ENCODE measurements around the gene MSMP. TPM values are rescaled to one million over a fixed set of nuclear protein-coding genes. Genes with fewer than 3 reads are reported as not detected.

MSMP gene
- total and polyA plus RNA-seq, 2 experiments from 2014 or later = 0.81 TPM; not detected in 1

DNA sequence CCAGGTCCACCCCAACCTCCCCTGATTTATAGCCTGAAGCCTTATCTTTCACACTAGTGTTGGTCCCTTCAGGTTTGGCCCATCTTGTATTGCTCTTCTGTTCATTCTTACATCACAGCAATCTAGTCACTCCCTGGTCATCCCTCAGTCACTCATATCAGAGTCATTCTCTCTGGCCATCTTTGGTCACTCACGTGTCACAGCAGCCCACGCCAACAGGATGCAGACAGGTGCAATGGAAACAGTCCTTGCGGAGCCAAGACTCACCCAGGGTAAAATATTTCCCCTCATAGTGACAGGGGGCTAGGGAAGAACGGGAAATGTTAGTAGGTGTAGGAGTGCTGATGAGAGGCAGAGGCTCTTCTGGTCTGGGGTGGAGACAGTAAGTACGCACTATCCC is 610 bp downstream of the MSMP start:
- Histone ChIP-seq H4K20me1 (replicated peaks; ENCODE audit: insufficient read depth) (peaks cover under 1% of the 10 kb centered on the region; the same call in 1 of the 2 replicates), H3K9me2 (ENCODE audit: insufficient read depth) (no peaks in the 10 kb centered on the region), H3K27me3 (ENCODE audit: insufficient read depth) (no peaks in the 10 kb centered on the region), H3F3A (replicated peaks; ENCODE audit: low read depth) (peaks cover 29% of the 10 kb centered on the region), H3K27ac (ENCODE audit: low read depth) (no peak overlapping the region), H3K4me1 (ENCODE audit: insufficient read depth) (peaks cover 19% of the 10 kb centered on the region), H3K36me3 (ENCODE audit: insufficient read depth) (peaks cover 4% of the 10 kb centered on the region), H2AFZ (no peak overlapping the region), H3K4me2 (no peak overlapping the region), H3K4me3 (no peak overlapping the region), H3K79me2 (replicated peaks; ENCODE audit: insufficient read depth) (peaks cover 11% of the 10 kb centered on the region)
- H3K27me3 Mint-ChIP-seq (ENCODE audit: insufficient read depth, low read depth, poor library complexity) = peaks cover 10% of the 10 kb centered on the region
- DNase-seq (ENCODE audit: low spot score) (no peak), ATAC-seq (no peak)
- H3K4me1 Mint-ChIP-seq = peaks cover 14% of the 10 kb centered on the region
- H3K36me3 Mint-ChIP-seq (ENCODE audit: low read depth) = peaks cover 38% of the 10 kb centered on the region
- H3K9me3 Mint-ChIP-seq = no peaks in the 10 kb centered on the region; the same call in 1 of the 3 replicates
- TF ChIP-seq, protein P1, sequence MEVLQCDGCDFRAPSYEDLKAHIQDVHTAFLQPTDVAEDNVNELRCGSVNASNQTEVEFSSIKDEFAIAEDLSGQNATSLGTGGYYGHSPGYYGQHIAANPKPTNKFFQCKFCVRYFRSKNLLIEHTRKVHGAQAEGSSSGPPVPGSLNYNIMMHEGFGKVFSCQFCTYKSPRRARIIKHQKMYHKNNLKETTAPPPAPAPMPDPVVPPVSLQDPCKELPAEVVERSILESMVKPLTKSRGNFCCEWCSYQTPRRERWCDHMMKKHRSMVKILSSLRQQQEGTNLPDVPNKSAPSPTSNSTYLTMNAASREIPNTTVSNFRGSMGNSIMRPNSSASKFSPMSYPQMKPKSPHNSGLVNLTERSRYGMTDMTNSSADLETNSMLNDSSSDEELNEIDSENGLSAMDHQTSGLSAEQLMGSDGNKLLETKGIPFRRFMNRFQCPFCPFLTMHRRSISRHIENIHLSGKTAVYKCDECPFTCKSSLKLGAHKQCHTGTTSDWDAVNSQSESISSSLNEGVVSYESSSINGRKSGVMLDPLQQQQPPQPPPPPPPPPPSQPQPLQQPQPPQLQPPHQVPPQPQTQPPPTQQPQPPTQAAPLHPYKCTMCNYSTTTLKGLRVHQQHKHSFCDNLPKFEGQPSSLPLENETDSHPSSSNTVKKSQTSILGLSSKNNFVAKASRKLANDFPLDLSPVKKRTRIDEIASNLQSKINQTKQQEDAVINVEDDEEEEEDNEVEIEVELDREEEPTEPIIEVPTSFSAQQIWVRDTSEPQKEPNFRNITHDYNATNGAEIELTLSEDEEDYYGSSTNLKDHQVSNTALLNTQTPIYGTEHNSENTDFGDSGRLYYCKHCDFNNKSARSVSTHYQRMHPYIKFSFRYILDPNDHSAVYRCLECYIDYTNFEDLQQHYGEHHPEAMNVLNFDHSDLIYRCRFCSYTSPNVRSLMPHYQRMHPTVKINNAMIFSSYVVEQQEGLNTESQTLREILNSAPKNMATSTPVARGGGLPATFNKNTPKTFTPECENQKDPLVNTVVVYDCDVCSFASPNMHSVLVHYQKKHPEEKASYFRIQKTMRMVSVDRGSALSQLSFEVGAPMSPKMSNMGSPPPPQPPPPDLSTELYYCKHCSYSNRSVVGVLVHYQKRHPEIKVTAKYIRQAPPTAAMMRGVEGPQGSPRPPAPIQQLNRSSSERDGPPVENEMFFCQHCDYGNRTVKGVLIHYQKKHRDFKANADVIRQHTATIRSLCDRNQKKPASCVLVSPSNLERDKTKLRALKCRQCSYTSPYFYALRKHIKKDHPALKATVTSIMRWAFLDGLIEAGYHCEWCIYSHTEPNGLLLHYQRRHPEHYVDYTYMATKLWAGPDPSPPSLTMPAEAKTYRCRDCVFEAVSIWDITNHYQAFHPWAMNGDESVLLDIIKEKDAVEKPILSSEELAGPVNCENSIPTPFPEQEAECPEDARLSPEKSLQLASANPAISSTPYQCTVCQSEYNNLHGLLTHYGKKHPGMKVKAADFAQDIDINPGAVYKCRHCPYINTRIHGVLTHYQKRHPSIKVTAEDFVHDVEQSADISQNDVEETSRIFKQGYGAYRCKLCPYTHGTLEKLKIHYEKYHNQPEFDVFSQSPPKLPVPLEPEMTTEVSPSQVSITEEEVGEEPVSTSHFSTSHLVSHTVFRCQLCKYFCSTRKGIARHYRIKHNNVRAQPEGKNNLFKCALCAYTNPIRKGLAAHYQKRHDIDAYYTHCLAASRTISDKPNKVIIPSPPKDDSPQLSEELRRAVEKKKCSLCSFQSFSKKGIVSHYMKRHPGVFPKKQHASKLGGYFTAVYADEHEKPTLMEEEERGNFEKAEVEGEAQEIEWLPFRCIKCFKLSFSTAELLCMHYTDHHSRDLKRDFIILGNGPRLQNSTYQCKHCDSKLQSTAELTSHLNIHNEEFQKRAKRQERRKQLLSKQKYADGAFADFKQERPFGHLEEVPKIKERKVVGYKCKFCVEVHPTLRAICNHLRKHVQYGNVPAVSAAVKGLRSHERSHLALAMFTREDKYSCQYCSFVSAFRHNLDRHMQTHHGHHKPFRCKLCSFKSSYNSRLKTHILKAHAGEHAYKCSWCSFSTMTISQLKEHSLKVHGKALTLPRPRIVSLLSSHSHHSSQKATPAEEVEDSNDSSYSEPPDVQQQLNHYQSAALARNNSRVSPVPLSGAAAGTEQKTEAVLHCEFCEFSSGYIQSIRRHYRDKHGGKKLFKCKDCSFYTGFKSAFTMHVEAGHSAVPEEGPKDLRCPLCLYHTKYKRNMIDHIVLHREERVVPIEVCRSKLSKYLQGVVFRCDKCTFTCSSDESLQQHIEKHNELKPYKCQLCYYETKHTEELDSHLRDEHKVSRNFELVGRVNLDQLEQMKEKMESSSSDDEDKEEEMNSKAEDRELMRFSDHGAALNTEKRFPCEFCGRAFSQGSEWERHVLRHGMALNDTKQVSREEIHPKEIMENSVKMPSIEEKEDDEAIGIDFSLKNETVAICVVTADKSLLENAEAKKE (CRISPR knock-in tag; IDR thresholded peaks at IDR 0.05) = no peak
- no peak for TF ChIP-seq EZH2 (IDR thresholded peaks at IDR 0.05; ENCODE audit: low read depth, unreplicated experiment)
- TF ChIP-seq ZNF114 (CRISPR knock-in tag; IDR thresholded peaks at IDR 0.05) = no peak
- TF ChIP-seq, protein P2, sequence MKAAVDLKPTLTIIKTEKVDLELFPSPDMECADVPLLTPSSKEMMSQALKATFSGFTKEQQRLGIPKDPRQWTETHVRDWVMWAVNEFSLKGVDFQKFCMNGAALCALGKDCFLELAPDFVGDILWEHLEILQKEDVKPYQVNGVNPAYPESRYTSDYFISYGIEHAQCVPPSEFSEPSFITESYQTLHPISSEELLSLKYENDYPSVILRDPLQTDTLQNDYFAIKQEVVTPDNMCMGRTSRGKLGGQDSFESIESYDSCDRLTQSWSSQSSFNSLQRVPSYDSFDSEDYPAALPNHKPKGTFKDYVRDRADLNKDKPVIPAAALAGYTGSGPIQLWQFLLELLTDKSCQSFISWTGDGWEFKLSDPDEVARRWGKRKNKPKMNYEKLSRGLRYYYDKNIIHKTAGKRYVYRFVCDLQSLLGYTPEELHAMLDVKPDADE (IDR thresholded peaks at IDR 0.05) = no peak
- no peak for TF ChIP-seq NANOG (IDR thresholded peaks at IDR 0.05; ENCODE audit: borderline replicate concordance)
- no peak for TF ChIP-seq ZNF331 (CRISPR knock-in tag; IDR thresholded peaks at IDR 0.05; ENCODE audit: low read depth)
- TF ChIP-seq STAT1 (IDR thresholded peaks at IDR 0.05; ENCODE audit: unreplicated experiment) = no peak
- no peak for TF ChIP-seq JUNB (IDR thresholded peaks at IDR 0.05; ENCODE audit: unreplicated experiment)
- no peak for TF ChIP-seq POLR2AphosphoS5 (IDR thresholded peaks at IDR 0.05; ENCODE audit: low read depth)
- TF ChIP-seq EZH2phosphoT487 (IDR thresholded peaks at IDR 0.05; ENCODE audit: unreplicated experiment) = no peak
- TF ChIP-seq, protein P3, sequence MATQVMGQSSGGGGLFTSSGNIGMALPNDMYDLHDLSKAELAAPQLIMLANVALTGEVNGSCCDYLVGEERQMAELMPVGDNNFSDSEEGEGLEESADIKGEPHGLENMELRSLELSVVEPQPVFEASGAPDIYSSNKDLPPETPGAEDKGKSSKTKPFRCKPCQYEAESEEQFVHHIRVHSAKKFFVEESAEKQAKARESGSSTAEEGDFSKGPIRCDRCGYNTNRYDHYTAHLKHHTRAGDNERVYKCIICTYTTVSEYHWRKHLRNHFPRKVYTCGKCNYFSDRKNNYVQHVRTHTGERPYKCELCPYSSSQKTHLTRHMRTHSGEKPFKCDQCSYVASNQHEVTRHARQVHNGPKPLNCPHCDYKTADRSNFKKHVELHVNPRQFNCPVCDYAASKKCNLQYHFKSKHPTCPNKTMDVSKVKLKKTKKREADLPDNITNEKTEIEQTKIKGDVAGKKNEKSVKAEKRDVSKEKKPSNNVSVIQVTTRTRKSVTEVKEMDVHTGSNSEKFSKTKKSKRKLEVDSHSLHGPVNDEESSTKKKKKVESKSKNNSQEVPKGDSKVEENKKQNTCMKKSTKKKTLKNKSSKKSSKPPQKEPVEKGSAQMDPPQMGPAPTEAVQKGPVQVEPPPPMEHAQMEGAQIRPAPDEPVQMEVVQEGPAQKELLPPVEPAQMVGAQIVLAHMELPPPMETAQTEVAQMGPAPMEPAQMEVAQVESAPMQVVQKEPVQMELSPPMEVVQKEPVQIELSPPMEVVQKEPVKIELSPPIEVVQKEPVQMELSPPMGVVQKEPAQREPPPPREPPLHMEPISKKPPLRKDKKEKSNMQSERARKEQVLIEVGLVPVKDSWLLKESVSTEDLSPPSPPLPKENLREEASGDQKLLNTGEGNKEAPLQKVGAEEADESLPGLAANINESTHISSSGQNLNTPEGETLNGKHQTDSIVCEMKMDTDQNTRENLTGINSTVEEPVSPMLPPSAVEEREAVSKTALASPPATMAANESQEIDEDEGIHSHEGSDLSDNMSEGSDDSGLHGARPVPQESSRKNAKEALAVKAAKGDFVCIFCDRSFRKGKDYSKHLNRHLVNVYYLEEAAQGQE (IDR thresholded peaks at IDR 0.05; ENCODE audit: unreplicated experiment) = no peak
- TF ChIP-seq CREB1 (CRISPR knock-in tag; IDR thresholded peaks at IDR 0.05; ENCODE audit: low read depth) = no peak
- TF ChIP-seq, protein P4, sequence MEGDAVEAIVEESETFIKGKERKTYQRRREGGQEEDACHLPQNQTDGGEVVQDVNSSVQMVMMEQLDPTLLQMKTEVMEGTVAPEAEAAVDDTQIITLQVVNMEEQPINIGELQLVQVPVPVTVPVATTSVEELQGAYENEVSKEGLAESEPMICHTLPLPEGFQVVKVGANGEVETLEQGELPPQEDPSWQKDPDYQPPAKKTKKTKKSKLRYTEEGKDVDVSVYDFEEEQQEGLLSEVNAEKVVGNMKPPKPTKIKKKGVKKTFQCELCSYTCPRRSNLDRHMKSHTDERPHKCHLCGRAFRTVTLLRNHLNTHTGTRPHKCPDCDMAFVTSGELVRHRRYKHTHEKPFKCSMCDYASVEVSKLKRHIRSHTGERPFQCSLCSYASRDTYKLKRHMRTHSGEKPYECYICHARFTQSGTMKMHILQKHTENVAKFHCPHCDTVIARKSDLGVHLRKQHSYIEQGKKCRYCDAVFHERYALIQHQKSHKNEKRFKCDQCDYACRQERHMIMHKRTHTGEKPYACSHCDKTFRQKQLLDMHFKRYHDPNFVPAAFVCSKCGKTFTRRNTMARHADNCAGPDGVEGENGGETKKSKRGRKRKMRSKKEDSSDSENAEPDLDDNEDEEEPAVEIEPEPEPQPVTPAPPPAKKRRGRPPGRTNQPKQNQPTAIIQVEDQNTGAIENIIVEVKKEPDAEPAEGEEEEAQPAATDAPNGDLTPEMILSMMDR (conservative IDR thresholded peaks at IDR 0.05; ENCODE audit: low read depth in 2 of 2) = no peak
- H3K27ac Mint-ChIP-seq = no peak overlapping the region
- H3K4me3 Mint-ChIP-seq = no peak overlapping the region

Data from GM23338 (cell line).